HG03103 (cell line): ENCODE measurements around the gene PRPF19.

ENCODE experiments used
- ATAC-seq: cut with Tn5 transposase; IDR thresholded peaks from one replicate; pipeline ENCODE4 v1.9.1; 2021; ENCODE audit warnings: low read depth; ENCODE audit not compliant: unreplicated experiment

The PRPF19 gene

GRCh38 chr11:60847281-60847680 is 59.1 kb downstream of the PRPF19 start:
- no peak for ATAC-seq

GRCh38 chr11:60845338-60845737 is 61.0 kb downstream of the PRPF19 start:
- ATAC-seq: no peak

GRCh38 chr11:60844870-60845221 is 61.5 kb downstream of the PRPF19 start:
- no peak for ATAC-seq

- no peak for ATAC-seq
Observed at GRCh38 chr11:60844045-60844869, 62.1 kb downstream of the PRPF19 start.

GRCh38 chr11:60842668-60843600 is 63.5 kb downstream of the PRPF19 start:
- no peak for ATAC-seq

- peak; percentile 75 for ATAC-seq
Observed at GRCh38 chr11:60841797-60842667, 64.4 kb downstream of the PRPF19 start, which contains the start of gene CCDC86. Gene CCDC86 (plus strand): TSS chr11:60842113. CDS start chr11:60842125, 12 bp downstream.
